22Rv1 (cell line): ENCODE data around the gene AATF.

Experiments used
- ZFX ChIP-seq: fragments of 450-650 bp; IDR thresholded peaks from 2 replicates; pipeline ENCODE4 v1.6.1; 2017; ENCODE audit warnings: antibody characterized with exemption, borderline replicate concordance
- TF ChIP-seq, protein P1 (sequence below): fragments of 450-650 bp; IDR thresholded peaks from 2 replicates; pipeline ENCODE4 v1.5.1; 2017; ENCODE audit warnings: mild to moderate bottlenecking

DNA sequence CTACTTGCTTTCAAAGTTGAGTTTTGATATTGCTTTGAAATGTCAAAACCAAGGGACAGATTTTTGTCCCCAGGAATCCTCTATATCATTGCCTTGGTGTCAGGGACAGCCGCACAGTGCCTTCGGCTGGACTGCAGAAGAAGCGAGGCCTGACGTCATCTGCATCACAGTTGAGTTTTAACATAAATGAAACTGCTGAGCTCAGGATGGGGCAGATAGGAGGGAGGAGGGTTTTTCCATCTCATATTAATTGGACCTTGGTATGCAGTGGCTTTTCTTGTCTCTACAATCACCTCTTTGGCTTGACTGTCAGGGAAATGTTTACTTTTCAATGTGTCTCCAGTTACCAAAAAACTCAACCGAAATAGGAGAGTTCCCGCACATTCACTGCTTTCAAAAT is 111.3 kb downstream of the AATF start:
- TF ChIP-seq, protein P1, sequence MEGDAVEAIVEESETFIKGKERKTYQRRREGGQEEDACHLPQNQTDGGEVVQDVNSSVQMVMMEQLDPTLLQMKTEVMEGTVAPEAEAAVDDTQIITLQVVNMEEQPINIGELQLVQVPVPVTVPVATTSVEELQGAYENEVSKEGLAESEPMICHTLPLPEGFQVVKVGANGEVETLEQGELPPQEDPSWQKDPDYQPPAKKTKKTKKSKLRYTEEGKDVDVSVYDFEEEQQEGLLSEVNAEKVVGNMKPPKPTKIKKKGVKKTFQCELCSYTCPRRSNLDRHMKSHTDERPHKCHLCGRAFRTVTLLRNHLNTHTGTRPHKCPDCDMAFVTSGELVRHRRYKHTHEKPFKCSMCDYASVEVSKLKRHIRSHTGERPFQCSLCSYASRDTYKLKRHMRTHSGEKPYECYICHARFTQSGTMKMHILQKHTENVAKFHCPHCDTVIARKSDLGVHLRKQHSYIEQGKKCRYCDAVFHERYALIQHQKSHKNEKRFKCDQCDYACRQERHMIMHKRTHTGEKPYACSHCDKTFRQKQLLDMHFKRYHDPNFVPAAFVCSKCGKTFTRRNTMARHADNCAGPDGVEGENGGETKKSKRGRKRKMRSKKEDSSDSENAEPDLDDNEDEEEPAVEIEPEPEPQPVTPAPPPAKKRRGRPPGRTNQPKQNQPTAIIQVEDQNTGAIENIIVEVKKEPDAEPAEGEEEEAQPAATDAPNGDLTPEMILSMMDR, result no peak
- no peak for TF ChIP-seq ZFX
